GM23338 (cell line): ENCODE data around the gene MT4. TPM values are rescaled to one million over a fixed set of nuclear protein-coding genes. Genes with fewer than 3 reads are reported as not detected.
"Not testable (repeated sequence)": the region's sequence is repeated elsewhere in the genome, so short reads cannot be mapped to it uniquely, and the experiment has no call there.

Experiments
- ATAC-seq: fragments of 200-7000 bp; cut with Tn5 transposase; 3 replicates; pipeline ENCODE4 v1.9.1; 2020
- DNase-seq: peaks from one replicate; pipeline ENCODE4 v3.0.0-alpha.2; 2015; ENCODE audit warnings: low spot score
- H2AFZ ChIP-seq: fragments of 200-600 bp; sonication (generic); 2 replicates; pipeline ENCODE4 v1.8.0; 2016; ENCODE audit warnings: antibody characterized with exemption, mild to moderate bottlenecking, moderate library complexity
- H3F3A ChIP-seq: fragments of 200-600 bp; sonication (generic); replicated peaks from 2 replicates; pipeline ENCODE4 v1.8.0; 2017; ENCODE audit warnings: antibody characterized with exemption, mixed run types, low read depth
- H3K27ac ChIP-seq: fragments of 200-600 bp; sonication (generic); 2 replicates; pipeline ENCODE4 v1.6.1; 2016; ENCODE audit warnings: low read depth
- H3K27me3 ChIP-seq: fragments of 200-600 bp; sonication (generic); 2 replicates; pipeline ENCODE4 v1.8.0; 2016; ENCODE audit warnings: mild to moderate bottlenecking, mixed run types, moderate library complexity; ENCODE audit not compliant: insufficient read depth
- H3K36me3 ChIP-seq: fragments of 200-600 bp; sonication (generic); 2 replicates; pipeline ENCODE4 v1.8.0; 2016; ENCODE audit warnings: mild to moderate bottlenecking; ENCODE audit not compliant: insufficient read depth
- H3K4me1 ChIP-seq: fragments of 200-600 bp; sonication (generic); 2 replicates; pipeline ENCODE4 v1.8.0; 2016; ENCODE audit warnings: mild to moderate bottlenecking, moderate library complexity; ENCODE audit not compliant: insufficient read depth
- H3K4me2 ChIP-seq: fragments of 200-600 bp; sonication (generic); 2 replicates; pipeline ENCODE4 v1.7.1; 2017; ENCODE audit warnings: mixed run types
- H3K4me3 ChIP-seq: fragments of 200-600 bp; sonication (generic); 2 replicates; pipeline ENCODE4 v1.6.1; 2016; ENCODE audit warnings: mixed run types
- H3K79me2 ChIP-seq: fragments of 200-600 bp; sonication (generic); replicated peaks from 2 replicates; pipeline ENCODE4 v1.8.0; 2017; ENCODE audit warnings: mild to moderate bottlenecking; ENCODE audit not compliant: insufficient read depth
- H3K9me2 ChIP-seq: fragments of 200-600 bp; sonication (generic); 2 replicates; pipeline ENCODE4 v1.8.0; 2017; ENCODE audit not compliant: insufficient read depth
- H4K20me1 ChIP-seq: fragments of 200-600 bp; sonication (generic); replicated peaks from 2 replicates; pipeline ENCODE4 v1.8.0; 2017; ENCODE audit warnings: mild to moderate bottlenecking; ENCODE audit not compliant: insufficient read depth
- H3K27ac Mint-ChIP-seq: 2 replicates; pipeline ENCODE4 v1.8.0; 2020; ENCODE audit warnings: inconsistent platforms, mild to moderate bottlenecking, moderate library complexity, mixed read lengths
- H3K27me3 Mint-ChIP-seq: 3 replicates; pipeline ENCODE4 v1.8.0; 2022; ENCODE audit warnings: low read depth, mild to moderate bottlenecking, moderate library complexity, mixed read lengths, inconsistent platforms; ENCODE audit not compliant: insufficient read depth, poor library complexity
- H3K36me3 Mint-ChIP-seq: 3 replicates; pipeline ENCODE4 v1.8.0; 2021; ENCODE audit warnings: low read depth, mild to moderate bottlenecking, inconsistent platforms, moderate library complexity, mixed read lengths
- H3K4me1 Mint-ChIP-seq: 3 replicates; pipeline ENCODE4 v1.8.0; 2020; ENCODE audit warnings: mild to moderate bottlenecking, inconsistent platforms, mixed read lengths
- H3K4me3 Mint-ChIP-seq: 3 replicates; pipeline ENCODE4 v1.8.0; 2021; ENCODE audit warnings: moderate library complexity, mild to moderate bottlenecking, inconsistent platforms, mixed read lengths
- H3K9me3 Mint-ChIP-seq: 3 replicates; pipeline ENCODE4 v1.8.0; 2020; ENCODE audit warnings: moderate library complexity, mild to moderate bottlenecking, inconsistent platforms, mixed read lengths
- CTCF ChIP-seq, 2 experiments: fragments of 200-600 bp in 1 of 2; sonication (generic) in 1 of 2; conservative IDR thresholded peaks; 2 replicates each; pipeline versions ENCODE4 v1.5.1 to v1.6.1; 2016 to 2017; ENCODE audit warnings: antibody characterized with exemption in 2 of 2, low read depth in 2 of 2, mild to moderate bottlenecking in 2 of 2, moderate library complexity in 1 of 2
- EZH2 ChIP-seq: fragments of 200-600 bp; sonication (generic); IDR thresholded peaks from one replicate; pipeline ENCODE4 v1.8.0; 2017; ENCODE audit warnings: antibody characterized with exemption, mild to moderate bottlenecking, low read depth; ENCODE audit not compliant: unreplicated experiment
- JUNB ChIP-seq: IDR thresholded peaks from one replicate; pipeline ENCODE4 v1.6.1; 2016; ENCODE audit warnings: antibody characterized with exemption; ENCODE audit not compliant: unreplicated experiment
- ZNF462 ChIP-seq: fragments of 250-450 bp; sonication (Bioruptor Pico); IDR thresholded peaks from 2 replicates; pipeline ENCODE4 v1.5.0; 2020; ENCODE audit warnings: mild to moderate bottlenecking, moderate library complexity
- polyA plus RNA-seq: library from polyadenylated mRNA; unstranded; fragments of >200 nt; fragmentation: Nextera tagmentation; extraction: Ambion mirVana; gene quantifications from 2 replicates; pipeline ENCODE4 v1.2.1, GENCODE V29; 2016
- total RNA-seq: library from RNA; depleted of rRNA; stranded (reverse); fragments of >200 nt; shearing (Covaris generic); gene quantifications from 2 replicates; pipeline ENCODE4 v1.2.3, GENCODE V29; 2014

Gene MT4
- total and polyA plus RNA-seq, 2 experiments from 2014 or later, result not detected

GRCh38 chr16:56580391-56581048 lies 15.6 kb downstream of the MT4 start (continued):
- no peak for TF ChIP-seq ZNF462 (CRISPR knock-in tag)

GRCh38 chr16:56582911-56583310 lies 18.0 kb downstream of the MT4 start:
- H3K27ac ChIP-seq, H3K4me3 Mint-ChIP-seq, H3K4me1 Mint-ChIP-seq, ATAC-seq, H3K9me2 ChIP-seq, H3K4me2 ChIP-seq, H3K4me1 ChIP-seq, H4K20me1 ChIP-seq, H3K4me3 ChIP-seq, DNase-seq, H2AFZ ChIP-seq, H3K36me3 ChIP-seq, H3F3A ChIP-seq, H3K27ac Mint-ChIP-seq, H3K79me2 ChIP-seq, H3K36me3 Mint-ChIP-seq, H3K9me3 Mint-ChIP-seq: not testable (repeated sequence)
- H3K27me3 ChIP-seq, result peaks cover 18% of the 10 kb centered on the region
- H3K27me3 Mint-ChIP-seq, result peaks cover 28% of the 10 kb centered on the region

- Histone ChIP-seq H3K27me3 (peaks cover 24% of the 10 kb centered on the region), H3K27ac (no peak overlapping the region), H2AFZ (no peak overlapping the region), H3K9me2 (no peaks in the 10 kb centered on the region), H3K4me1 (no peaks in the 10 kb centered on the region), H3K4me2 (no peak overlapping the region), H3K4me3 (no peak overlapping the region), H3F3A (no peaks in the 10 kb centered on the region), H3K36me3 (no peaks in the 10 kb centered on the region), H4K20me1 (no peaks in the 10 kb centered on the region), H3K79me2 (no peaks in the 10 kb centered on the region)
- no peaks in the 10 kb centered on the region for H3K36me3 Mint-ChIP-seq
- no peak overlapping the region for H3K27ac Mint-ChIP-seq
- no peaks in the 10 kb centered on the region for H3K9me3 Mint-ChIP-seq
- ATAC-seq (no peak), DNase-seq (no peak)
- H3K27me3 Mint-ChIP-seq, result peaks cover 34% of the 10 kb centered on the region
- no peak overlapping the region for H3K4me3 Mint-ChIP-seq
- H3K4me1 Mint-ChIP-seq, result no peaks in the 10 kb centered on the region; the same call in 2 of the 3 replicates
- no peak for TF ChIP-seq CTCF (conservative IDR thresholded peaks at IDR 0.05; ENCODE audit: low read depth in 2 of 2)
- TF ChIP-seq JUNB, result no peak
- no peak for TF ChIP-seq EZH2
These were observed 18.7 kb downstream of the MT4 start for GRCh38 chr16:56583351-56584168.
